HG02623 (cell line): ENCODE results near the gene TSEN2.

Source experiments
- ATAC-seq: cut with Tn5 transposase; IDR thresholded peaks from one replicate; pipeline ENCODE4 v1.9.1; 2021; ENCODE audit warnings: moderate library complexity; ENCODE audit not compliant: unreplicated experiment

The TSEN2 gene

GRCh38 chr3:12545473-12545791 is 61.2 kb downstream of the TSEN2 start, which contains the start of gene MKRN2OS:
Gene MKRN2OS, minus strand, starts transcription at chr3:12545499. Its CDS starts 35 bp downstream, at chr3:12545464.
- ATAC-seq, result no peak

- ATAC-seq, result no peak
Observed at GRCh38 chr3:12549971-12550760, 65.9 kb downstream of the TSEN2 start.

- ATAC-seq, result no peak
Observed at GRCh38 chr3:12553921-12554391, 69.7 kb downstream of the TSEN2 start.

GRCh38 chr3:12556314-12556689 is 72.0 kb downstream of the TSEN2 start:
- ATAC-seq, result no peak

- ATAC-seq, result peak; percentile 82
Observed at GRCh38 chr3:12556690-12557472, 72.6 kb downstream of the TSEN2 start, which contains the start of gene MKRN2. Gene MKRN2, plus strand, starts transcription at chr3:12557087. Its CDS starts 64 bp downstream, at chr3:12557151.

GRCh38 chr3:12557473-12558100 is 73.3 kb downstream of the TSEN2 start:
- ATAC-seq, result no peak

- ATAC-seq, result no peak
Observed at GRCh38 chr3:12558706-12559105, 74.4 kb downstream of the TSEN2 start.

- no peak for ATAC-seq
Observed at GRCh38 chr3:12559520-12559919, 75.2 kb downstream of the TSEN2 start.

- ATAC-seq, result peak; percentile 50
Observed at GRCh38 chr3:12560505-12561190, 76.4 kb downstream of the TSEN2 start.

- ATAC-seq, result no peak
Observed at GRCh38 chr3:12561397-12561796, 77.1 kb downstream of the TSEN2 start.

- ATAC-seq, result no peak
Observed at GRCh38 chr3:12562451-12562850, 78.2 kb downstream of the TSEN2 start.

- no peak for ATAC-seq
Observed at GRCh38 chr3:12566976-12567375, 82.7 kb downstream of the TSEN2 start.

- no peak for ATAC-seq
Observed at GRCh38 chr3:12568747-12569146, 84.5 kb downstream of the TSEN2 start.

- ATAC-seq, result no peak
Observed at GRCh38 chr3:12569836-12570235, 85.6 kb downstream of the TSEN2 start.

- no peak for ATAC-seq
Observed at GRCh38 chr3:12571986-12572385, 87.7 kb downstream of the TSEN2 start.

- no peak for ATAC-seq
Observed at GRCh38 chr3:12574131-12574530, 89.9 kb downstream of the TSEN2 start.

GRCh38 chr3:12574661-12575060 is 90.4 kb downstream of the TSEN2 start:
- ATAC-seq, result no peak

GRCh38 chr3:12577379-12577778 is 93.1 kb downstream of the TSEN2 start:
- ATAC-seq, result no peak

GRCh38 chr3:12578742-12579141 is 94.5 kb downstream of the TSEN2 start:
- no peak for ATAC-seq

- no peak for ATAC-seq
Observed at GRCh38 chr3:12579456-12579855, 95.2 kb downstream of the TSEN2 start.

- no peak for ATAC-seq
Observed at GRCh38 chr3:12579905-12580304, 95.6 kb downstream of the TSEN2 start.
